ENCODE data around the gene CLCA2.

CLCA2 gene

DNA sequence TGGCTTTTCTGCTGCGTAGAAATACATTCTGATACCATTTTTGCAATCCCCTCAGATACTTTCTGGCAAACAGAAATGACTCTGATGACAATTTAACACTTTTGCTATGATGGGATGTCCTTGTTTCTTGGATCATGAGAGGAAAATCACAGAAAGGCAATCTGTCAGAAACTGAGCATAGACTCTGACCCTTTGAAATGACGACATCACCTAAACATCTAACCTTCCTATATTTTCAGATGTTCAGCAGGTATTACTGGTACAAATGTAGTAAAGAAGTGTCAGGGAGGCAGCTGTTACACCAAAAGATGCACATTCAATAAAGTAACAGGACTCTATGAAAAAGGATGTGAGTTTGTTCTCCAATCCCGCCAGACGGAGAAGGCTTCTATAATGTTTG lies 58.0 kb downstream of the CLCA2 start:
- ChIA-PET POLR2A (no interaction called here), CTCF (interaction anchor here (0.6 to 1.6 kb wide), 4 partner anchors 9 to 20 kb away, joined by 3 to 4 read pairs (median 3); partner anchors contain the start of gene CLCA1)

GRCh38 chr1:86487131-86487810 lies 63.3 kb downstream of the CLCA2 start:
- Histone ChIP-seq H3K27me3 (replicated peaks in 2 of 5; ENCODE audit: control insufficient read depth in 4 of 5, insufficient read depth in 5 of 5, low read length in 4 of 5) (no peaks in the 10 kb centered on the region), H3K4me1 (ENCODE audit: control extremely low read depth in 1 of 4, control insufficient read depth in 4 of 4, insufficient read depth in 4 of 4, low read length in 3 of 4) (no peaks in the 10 kb centered on the region), H3K36me3 (ENCODE audit: control insufficient read depth in 4 of 4, insufficient read depth in 4 of 4, low read length in 3 of 4) (no peaks in the 10 kb centered on the region), H3K9me3 (ENCODE audit: control extremely low read depth in 1 of 5, control insufficient read depth in 4 of 5, insufficient read depth in 2 of 5, low read depth in 1 of 5, low read length in 4 of 5) (no peaks in the 10 kb centered on the region), H3K4me3 (ENCODE audit: control insufficient read depth in 1 of 7, extremely low read depth in 1 of 7, insufficient read depth in 4 of 7, low read depth in 2 of 7, low read length in 6 of 7) (no peak overlapping the region), H3K27ac (ENCODE audit: insufficient read depth in 1 of 2, low read depth in 1 of 2, low read length in 2 of 2, poor library complexity in 1 of 2, severe bottlenecking in 2 of 2) (no peak overlapping the region)
- WGBS (ENCODE audit: insufficient coverage) = 100% methylated on average over 4 of the region's 4 CpGs
- ChIA-PET POLR2A (no interaction called here), CTCF (interaction anchor here (0.6 to 1.2 kb wide), 4 partner anchors 11 to 253 kb away, joined by 3 to 4 read pairs (median 3); no protein-coding TSS in a partner anchor)
- DNase-seq = no peak

More for the DNA sequence above, 58.0 kb downstream of the CLCA2 start:
- no peaks in the 10 kb centered on the region for H3K4me1 ChIP-seq (ENCODE audit: control extremely low read depth in 1 of 4, control insufficient read depth in 4 of 4, insufficient read depth in 4 of 4, low read length in 3 of 4)
- no peak overlapping the region for H3K27ac ChIP-seq (ENCODE audit: insufficient read depth in 1 of 2, low read depth in 1 of 2, low read length in 2 of 2, poor library complexity in 1 of 2, severe bottlenecking in 2 of 2)
- DNase-seq = no peak
- no peaks in the 10 kb centered on the region for H3K36me3 ChIP-seq (ENCODE audit: control insufficient read depth in 4 of 4, insufficient read depth in 4 of 4, low read length in 3 of 4)
- no peaks in the 10 kb centered on the region for H3K9me3 ChIP-seq (ENCODE audit: control extremely low read depth in 1 of 5, control insufficient read depth in 4 of 5, insufficient read depth in 2 of 5, low read depth in 1 of 5, low read length in 4 of 5)
- H3K4me3 ChIP-seq (ENCODE audit: control insufficient read depth in 1 of 7, extremely low read depth in 1 of 7, insufficient read depth in 4 of 7, low read depth in 2 of 7, low read length in 6 of 7) = no peak overlapping the region
- H3K27me3 ChIP-seq (replicated peaks in 2 of 5; ENCODE audit: control insufficient read depth in 4 of 5, insufficient read depth in 5 of 5, low read length in 4 of 5) = no peaks in the 10 kb centered on the region
- WGBS (ENCODE audit: insufficient coverage) = 100% methylated on average over 2 of the region's 4 CpGs

- Histone ChIP-seq H3K4me1 (ENCODE audit: control extremely low read depth in 1 of 4, control insufficient read depth in 4 of 4, insufficient read depth in 4 of 4, low read length in 3 of 4) (no peaks in the 10 kb centered on the region), H3K4me3 (ENCODE audit: control insufficient read depth in 1 of 7, extremely low read depth in 1 of 7, insufficient read depth in 4 of 7, low read depth in 2 of 7, low read length in 6 of 7) (no peak overlapping the region), H3K27ac (ENCODE audit: insufficient read depth in 1 of 2, low read depth in 1 of 2, low read length in 2 of 2, poor library complexity in 1 of 2, severe bottlenecking in 2 of 2) (no peak overlapping the region), H3K9me3 (ENCODE audit: control extremely low read depth in 1 of 5, control insufficient read depth in 4 of 5, insufficient read depth in 2 of 5, low read depth in 1 of 5, low read length in 4 of 5) (no peaks in the 10 kb centered on the region), H3K27me3 (replicated peaks in 2 of 5; ENCODE audit: control insufficient read depth in 4 of 5, insufficient read depth in 5 of 5, low read length in 4 of 5) (no peaks in the 10 kb centered on the region), H3K36me3 (ENCODE audit: control insufficient read depth in 4 of 4, insufficient read depth in 4 of 4, low read length in 3 of 4) (no peaks in the 10 kb centered on the region)
- POLR2A ChIA-PET = no interaction called here
- 97% methylated on average over 4 of the region's 4 CpGs for WGBS (ENCODE audit: insufficient coverage)
- CTCF ChIA-PET = interaction anchor here (0.6 to 1.0 kb wide), 2 partner anchors 12 to 252 kb away, joined by 3 to 4 read pairs; no protein-coding TSS in a partner anchor
- DNase-seq = no peak
Observed at GRCh38 chr1:86487811-86488141, 63.8 kb downstream of the CLCA2 start.

DNA sequence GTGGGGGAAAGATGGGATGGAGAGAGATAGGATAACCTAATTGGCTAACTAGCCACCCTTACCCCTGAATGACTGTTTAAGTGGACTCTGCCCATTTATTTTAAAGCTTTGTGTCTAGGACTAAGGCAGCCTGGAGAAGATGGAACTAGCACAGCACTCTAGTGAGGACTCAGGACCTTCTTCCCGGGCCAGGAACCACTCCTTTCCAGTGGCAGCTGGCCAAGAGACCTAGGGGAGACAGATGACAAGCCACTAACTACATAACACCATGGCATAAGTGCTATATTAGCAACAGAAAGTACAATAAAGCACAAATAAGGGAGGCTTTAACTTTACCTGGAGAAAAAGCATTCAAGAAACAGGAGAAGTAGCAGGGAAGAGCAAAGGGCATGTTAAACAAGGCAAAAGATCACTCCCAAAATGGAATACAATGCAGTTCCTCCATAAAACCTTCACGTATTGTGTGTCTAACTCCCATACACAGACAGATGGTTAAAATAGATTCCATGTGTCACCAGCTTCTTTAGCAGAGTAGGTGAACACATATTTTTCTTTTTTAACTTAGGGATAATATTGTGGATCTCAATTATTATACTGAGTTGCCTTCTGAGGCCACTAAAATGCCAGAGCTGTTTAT lies 65.4 kb downstream of the CLCA2 start:
- H3K9me3 ChIP-seq (ENCODE audit: control extremely low read depth in 1 of 5, control insufficient read depth in 4 of 5, insufficient read depth in 2 of 5, low read depth in 1 of 5, low read length in 4 of 5) = no peaks in the 10 kb centered on the region
- H3K27me3 ChIP-seq (replicated peaks in 2 of 5; ENCODE audit: control insufficient read depth in 4 of 5, insufficient read depth in 5 of 5, low read length in 4 of 5) = no peaks in the 10 kb centered on the region
- H3K4me1 ChIP-seq (ENCODE audit: control extremely low read depth in 1 of 4, control insufficient read depth in 4 of 4, insufficient read depth in 4 of 4, low read length in 3 of 4) = no peaks in the 10 kb centered on the region
- ChIA-PET POLR2A (no interaction called here), CTCF (interaction anchor here (0.9 to 3.4 kb wide), 6 partner anchors 9 to 197 kb away, joined by 3 to 24 read pairs (median 4); no protein-coding TSS in a partner anchor)
- no peak overlapping the region for H3K4me3 ChIP-seq (ENCODE audit: control insufficient read depth in 1 of 7, extremely low read depth in 1 of 7, insufficient read depth in 4 of 7, low read depth in 2 of 7, low read length in 6 of 7)
- H3K36me3 ChIP-seq (ENCODE audit: control insufficient read depth in 4 of 4, insufficient read depth in 4 of 4, low read length in 3 of 4) = no peaks in the 10 kb centered on the region
- DNase-seq = no peak
- no CpG with 5 or more reads among the region's 2 CpGs for WGBS (ENCODE audit: insufficient coverage)
- H3K27ac ChIP-seq (ENCODE audit: insufficient read depth in 1 of 2, low read depth in 1 of 2, low read length in 2 of 2, poor library complexity in 1 of 2, severe bottlenecking in 2 of 2) = no peak overlapping the region

- CTCF ChIA-PET = interaction anchor here (1.5 to 3.4 kb wide), 2 partner anchors 9 to 16 kb away, joined by 3 to 24 read pairs; no protein-coding TSS in a partner anchor
- no peaks in the 10 kb centered on the region for H3K27me3 ChIP-seq (replicated peaks in 2 of 5; ENCODE audit: control insufficient read depth in 4 of 5, insufficient read depth in 5 of 5, low read length in 4 of 5)
- no peaks in the 10 kb centered on the region for H3K36me3 ChIP-seq (ENCODE audit: control insufficient read depth in 4 of 4, insufficient read depth in 4 of 4, low read length in 3 of 4)
- H3K4me3 ChIP-seq (ENCODE audit: control insufficient read depth in 1 of 7, extremely low read depth in 1 of 7, insufficient read depth in 4 of 7, low read depth in 2 of 7, low read length in 6 of 7) = no peak overlapping the region
- 100% methylated on average over 2 of the region's 2 CpGs for WGBS (ENCODE audit: insufficient coverage)
- no peak overlapping the region for H3K27ac ChIP-seq (ENCODE audit: insufficient read depth in 1 of 2, low read depth in 1 of 2, low read length in 2 of 2, poor library complexity in 1 of 2, severe bottlenecking in 2 of 2)
- no peaks in the 10 kb centered on the region for H3K4me1 ChIP-seq (ENCODE audit: control extremely low read depth in 1 of 4, control insufficient read depth in 4 of 4, insufficient read depth in 4 of 4, low read length in 3 of 4)
- no peak for DNase-seq
- POLR2A ChIA-PET = no interaction called here
- H3K9me3 ChIP-seq (ENCODE audit: control extremely low read depth in 1 of 5, control insufficient read depth in 4 of 5, insufficient read depth in 2 of 5, low read depth in 1 of 5, low read length in 4 of 5) = no peaks in the 10 kb centered on the region
Observed at GRCh38 chr1:86491171-86491950, 67.4 kb downstream of the CLCA2 start.

DNA sequence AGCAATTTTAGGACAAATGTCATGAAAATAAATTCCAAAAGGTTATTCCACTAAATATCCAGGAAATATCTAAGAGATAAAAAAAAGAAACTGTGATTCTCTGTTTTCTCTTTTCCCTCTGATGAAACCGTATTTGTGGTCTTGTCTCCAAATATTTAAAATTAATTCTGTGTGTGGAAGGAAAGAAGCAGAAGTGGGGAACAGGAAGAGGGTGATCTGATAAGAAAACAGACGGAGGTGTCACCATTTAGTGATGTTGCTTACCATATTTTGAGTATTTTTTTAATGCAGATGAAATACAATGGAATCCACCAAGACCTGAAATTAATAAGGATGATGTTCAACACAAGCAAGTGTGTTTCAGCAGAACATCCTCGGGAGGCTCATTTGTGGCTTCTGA lies 74.3 kb downstream of the CLCA2 start:
- Histone ChIP-seq H3K4me1 (ENCODE audit: control extremely low read depth in 1 of 4, control insufficient read depth in 4 of 4, insufficient read depth in 4 of 4, low read length in 3 of 4) (peaks cover 0 to 14% (median 10%) of the 10 kb centered on the region in 4 experiments), H3K9me3 (ENCODE audit: control extremely low read depth in 1 of 5, control insufficient read depth in 4 of 5, insufficient read depth in 2 of 5, low read depth in 1 of 5, low read length in 4 of 5) (no peaks in the 10 kb centered on the region), H3K27me3 (replicated peaks in 2 of 5; ENCODE audit: control insufficient read depth in 4 of 5, insufficient read depth in 5 of 5, low read length in 4 of 5) (no peaks in the 10 kb centered on the region), H3K36me3 (ENCODE audit: control insufficient read depth in 4 of 4, insufficient read depth in 4 of 4, low read length in 3 of 4) (no peaks in the 10 kb centered on the region), H3K4me3 (ENCODE audit: control insufficient read depth in 1 of 7, extremely low read depth in 1 of 7, insufficient read depth in 4 of 7, low read depth in 2 of 7, low read length in 6 of 7) (no peak overlapping the region), H3K27ac (ENCODE audit: insufficient read depth in 1 of 2, low read depth in 1 of 2, low read length in 2 of 2, poor library complexity in 1 of 2, severe bottlenecking in 2 of 2) (no peak overlapping the region)
- POLR2A ChIA-PET = no interaction called here
- CTCF ChIA-PET = interaction anchor here (0.9 to 5.8 kb wide), 11 partner anchors 8 to 562 kb away, joined by 3 to 48 read pairs (median 7); partner anchors contain the start of gene CLCA2
- 44% methylated on average over 2 of the region's 3 CpGs for WGBS (ENCODE audit: insufficient coverage)
- peak; percentile 27 to 82 (median 69) for DNase-seq
